Measurements from ENCODE around the gene THEM4. TPM values are rescaled to one million over a fixed set of nuclear protein-coding genes. Genes with fewer than 3 reads are reported as not detected.
A peak's percentile ranks its signal among the peaks of the same experiment; 100 is the strongest.

The THEM4 gene
- total RNA-seq, 2 experiments from 2014 or later: 24.0 to 24.5 TPM

GRCh38 chr1:151846686-151847237, 62.5 kb downstream of the THEM4 start:
- CTCF ChIA-PET: no interaction called here
- Histone ChIP-seq H3K4me1 (ENCODE audit: insufficient read depth, low read length) (peaks cover 13% of the 10 kb centered on the region), H3K27ac (ENCODE audit: low read depth in 1 of 2, low read length in 2 of 2) (no peak overlapping the region), H3K9me3 (ENCODE audit: control insufficient read depth in 1 of 2, insufficient read depth in 1 of 2, low read length in 2 of 2) (no peaks in the 10 kb centered on the region), H3K36me3 (ENCODE audit: insufficient read depth, low read length) (peaks cover 16% of the 10 kb centered on the region), H3K27me3 (ENCODE audit: control insufficient read depth in 1 of 2, insufficient read depth in 2 of 2, low read length in 2 of 2) (no peaks in the 10 kb centered on the region), H3K4me3 (ENCODE audit: low read length) (no peak overlapping the region)
- TF ChIP-seq CTCF (IDR thresholded peaks at IDR 0.05): no peak
- ATAC-seq (ENCODE audit: poor library complexity): no peak
- POLR2A ChIA-PET: no interaction called here
- H3K4me3 Mint-ChIP-seq: no peak overlapping the region
- no peaks in the 10 kb centered on the region for H3K27me3 Mint-ChIP-seq
- H3K4me1 Mint-ChIP-seq (ENCODE audit: low read depth): peaks cover 11% of the 10 kb centered on the region
- H3K36me3 Mint-ChIP-seq (ENCODE audit: low read depth): peaks cover 5% of the 10 kb centered on the region
- intact Hi-C loops (cut with DNase I, micrococcal nuclease): no loop called here
- DNase-seq: peak in 1 of 14 experiments; percentile 6
- H3K27ac Mint-ChIP-seq: peak overlapping the region; percentile 28
- no peaks in the 10 kb centered on the region for H3K9me3 Mint-ChIP-seq

GRCh38 chr1:151846062-151846568, 63.2 kb downstream of the THEM4 start:
- H3K27ac ChIP-seq (ENCODE audit: low read depth in 1 of 2, low read length in 2 of 2): no peak overlapping the region
- Mint-ChIP-seq H3K9me3 (no peaks in the 10 kb centered on the region), H3K4me3 (no peak overlapping the region), H3K36me3 (ENCODE audit: low read depth) (peaks cover 5% of the 10 kb centered on the region), H3K4me1 (ENCODE audit: low read depth) (peaks cover 17% of the 10 kb centered on the region), H3K27ac (peak overlapping the region; percentile 28), H3K27me3 (no peaks in the 10 kb centered on the region)
- H3K9me3 ChIP-seq (ENCODE audit: control insufficient read depth in 1 of 2, insufficient read depth in 1 of 2, low read length in 2 of 2): no peaks in the 10 kb centered on the region
- peaks cover 16% of the 10 kb centered on the region for H3K36me3 ChIP-seq (ENCODE audit: insufficient read depth, low read length)
- peaks cover 15% of the 10 kb centered on the region for H3K4me1 ChIP-seq (ENCODE audit: insufficient read depth, low read length)
- ATAC-seq (ENCODE audit: poor library complexity): peak; percentile 39
- DNase-seq: peak in 1 of 14 experiments; percentile 8
- no peak overlapping the region for H3K4me3 ChIP-seq (ENCODE audit: low read length)
- TF ChIP-seq CTCF (IDR thresholded peaks at IDR 0.05): no peak
- intact Hi-C loops (cut with DNase I, micrococcal nuclease): no loop called here
- ChIA-PET CTCF (interaction anchor here (0.9 kb wide), 1 partner anchor 75 kb away, joined by 3 read pairs; no protein-coding TSS in a partner anchor), POLR2A (no interaction called here)
- no peaks in the 10 kb centered on the region for H3K27me3 ChIP-seq (ENCODE audit: control insufficient read depth in 1 of 2, insufficient read depth in 2 of 2, low read length in 2 of 2)

- Histone ChIP-seq H3K9me3 (ENCODE audit: control insufficient read depth in 1 of 2, insufficient read depth in 1 of 2, low read length in 2 of 2) (peaks cover 0 to 5% of the 10 kb centered on the region in 2 experiments), H3K27ac (ENCODE audit: low read depth in 1 of 2, low read length in 2 of 2) (no peak overlapping the region), H3K4me3 (ENCODE audit: low read length) (no peak overlapping the region), H3K27me3 (ENCODE audit: control insufficient read depth in 1 of 2, insufficient read depth in 2 of 2, low read length in 2 of 2) (no peaks in the 10 kb centered on the region), H3K36me3 (ENCODE audit: insufficient read depth, low read length) (peaks cover 11% of the 10 kb centered on the region), H3K4me1 (ENCODE audit: insufficient read depth, low read length) (peaks cover 37% of the 10 kb centered on the region)
- Mint-ChIP-seq H3K9me3 (no peaks in the 10 kb centered on the region), H3K4me1 (ENCODE audit: low read depth) (peaks cover 40% of the 10 kb centered on the region), H3K36me3 (ENCODE audit: low read depth) (peaks cover 5% of the 10 kb centered on the region), H3K4me3 (no peak overlapping the region), H3K27me3 (no peaks in the 10 kb centered on the region), H3K27ac (no peak overlapping the region)
- intact Hi-C loops (cut with DNase I, micrococcal nuclease): no loop called here
- TF ChIP-seq CTCF (IDR thresholded peaks at IDR 0.05): no peak
- CTCF ChIA-PET: interaction anchor here (0.9 to 1.3 kb wide), 2 partner anchors 12 to 158 kb away, joined by 3 read pairs; partner anchors contain the start of gene RORC
- DNase-seq (no peak), ATAC-seq (ENCODE audit: poor library complexity) (no peak)
- POLR2A ChIA-PET: no interaction called here
These were observed 65.9 kb downstream of the THEM4 start for GRCh38 chr1:151843398-151843797.
